Measurements from ENCODE around the gene AGBL1.
A peak's percentile ranks its signal among the peaks of the same experiment; 100 is the strongest.

AGBL1 gene

GRCh38 chr15:86213888-86214287, 134.2 kb downstream of the AGBL1 start:
- H3K9me3 Mint-ChIP-seq, result peaks cover 10% of the 10 kb centered on the region
- CTCF ChIA-PET, result no interaction called here
- no peak for DNase-seq
- no peaks in the 10 kb centered on the region for H3K36me3 Mint-ChIP-seq
- H3K4me1 Mint-ChIP-seq, result no peaks in the 10 kb centered on the region
- H3K27ac Mint-ChIP-seq, result no peak overlapping the region
- H3K27me3 Mint-ChIP-seq, result no peaks in the 10 kb centered on the region
- H3K4me3 Mint-ChIP-seq, result no peak overlapping the region

- Mint-ChIP-seq H3K27ac (no peak overlapping the region), H3K9me3 (peaks cover 10% of the 10 kb centered on the region), H3K36me3 (no peaks in the 10 kb centered on the region), H3K4me3 (no peak overlapping the region), H3K27me3 (peaks cover 4% of the 10 kb centered on the region), H3K4me1 (no peaks in the 10 kb centered on the region)
- CTCF ChIA-PET, result no interaction called here
- DNase-seq, result no peak
These were observed 141.4 kb downstream of the AGBL1 start for GRCh38 chr15:86221119-86221518.

GRCh38 chr15:86229306-86229705, 149.6 kb downstream of the AGBL1 start:
- Mint-ChIP-seq H3K27me3 (peaks cover 13% of the 10 kb centered on the region), H3K4me3 (no peak overlapping the region)
- CTCF ChIA-PET, result no interaction called here

GRCh38 chr15:86229936-86230335, 150.3 kb downstream of the AGBL1 start:
- H3K4me1 Mint-ChIP-seq, result no peaks in the 10 kb centered on the region
- peaks cover 10% of the 10 kb centered on the region for H3K27me3 Mint-ChIP-seq
- H3K4me3 Mint-ChIP-seq, result no peak overlapping the region
- DNase-seq, result no peak
- no peaks in the 10 kb centered on the region for H3K36me3 Mint-ChIP-seq
- CTCF ChIA-PET, result no interaction called here
- H3K9me3 Mint-ChIP-seq, result no peaks in the 10 kb centered on the region
- H3K27ac Mint-ChIP-seq, result no peak overlapping the region

More at GRCh38 chr15:86229306-86229705, 149.6 kb downstream of the AGBL1 start:
- no peak overlapping the region for H3K27ac Mint-ChIP-seq
- H3K36me3 Mint-ChIP-seq, result no peaks in the 10 kb centered on the region
- no peak for DNase-seq
- no peaks in the 10 kb centered on the region for H3K9me3 Mint-ChIP-seq
- H3K4me1 Mint-ChIP-seq, result no peaks in the 10 kb centered on the region

- peak; percentile 45 for DNase-seq
- Mint-ChIP-seq H3K4me1 (no peaks in the 10 kb centered on the region), H3K27ac (no peak overlapping the region), H3K9me3 (no peaks in the 10 kb centered on the region), H3K36me3 (no peaks in the 10 kb centered on the region), H3K27me3 (peaks cover 10% of the 10 kb centered on the region), H3K4me3 (no peak overlapping the region)
- CTCF ChIA-PET, result interaction anchor here (0.6 to 2.5 kb wide), 6 partner anchors 12 to 682 kb away, joined by 3 to 9 read pairs (median 4); no protein-coding TSS in a partner anchor
These were observed 152.4 kb downstream of the AGBL1 start for GRCh38 chr15:86231864-86232721.

- no peak overlapping the region for H3K4me3 Mint-ChIP-seq
- H3K36me3 Mint-ChIP-seq, result no peaks in the 10 kb centered on the region
- CTCF ChIA-PET, result interaction anchor here (0.6 kb wide), 1 partner anchor 238 kb away, joined by 3 read pairs; no protein-coding TSS in a partner anchor
- peaks cover 4% of the 10 kb centered on the region for H3K27me3 Mint-ChIP-seq
- H3K9me3 Mint-ChIP-seq, result no peaks in the 10 kb centered on the region
- H3K4me1 Mint-ChIP-seq, result no peaks in the 10 kb centered on the region
- no peak for DNase-seq
- no peak overlapping the region for H3K27ac Mint-ChIP-seq
These were observed 156.0 kb downstream of the AGBL1 start for GRCh38 chr15:86235667-86236066.

- no peak for DNase-seq
- Mint-ChIP-seq H3K4me3 (no peak overlapping the region), H3K9me3 (no peaks in the 10 kb centered on the region), H3K27ac (no peak overlapping the region), H3K27me3 (peaks cover 4% of the 10 kb centered on the region), H3K36me3 (no peaks in the 10 kb centered on the region), H3K4me1 (no peaks in the 10 kb centered on the region)
- CTCF ChIA-PET, result no interaction called here
These were observed 156.9 kb downstream of the AGBL1 start for GRCh38 chr15:86236356-86237110.

- Mint-ChIP-seq H3K27ac (no peak overlapping the region), H3K9me3 (no peaks in the 10 kb centered on the region), H3K4me1 (no peaks in the 10 kb centered on the region), H3K27me3 (peaks cover 4% of the 10 kb centered on the region), H3K4me3 (no peak overlapping the region), H3K36me3 (no peaks in the 10 kb centered on the region)
- CTCF ChIA-PET, result no interaction called here
- no peak for DNase-seq
These were observed 157.4 kb downstream of the AGBL1 start for GRCh38 chr15:86237111-86237500.

- no peaks in the 10 kb centered on the region for H3K36me3 Mint-ChIP-seq
- H3K27ac Mint-ChIP-seq, result no peak overlapping the region
- no peaks in the 10 kb centered on the region for H3K9me3 Mint-ChIP-seq
- H3K4me1 Mint-ChIP-seq, result no peaks in the 10 kb centered on the region
- H3K4me3 Mint-ChIP-seq, result no peak overlapping the region
- DNase-seq, result no peak
- H3K27me3 Mint-ChIP-seq, result no peaks in the 10 kb centered on the region
- CTCF ChIA-PET, result no interaction called here
These were observed 167.7 kb downstream of the AGBL1 start for GRCh38 chr15:86247249-86247955.

GRCh38 chr15:86255247-86255646, 175.6 kb downstream of the AGBL1 start:
- Mint-ChIP-seq H3K27ac (no peak overlapping the region), H3K4me1 (no peaks in the 10 kb centered on the region), H3K9me3 (no peaks in the 10 kb centered on the region), H3K27me3 (no peaks in the 10 kb centered on the region), H3K4me3 (no peak overlapping the region), H3K36me3 (no peaks in the 10 kb centered on the region)
- no peak for DNase-seq
- CTCF ChIA-PET, result no interaction called here

- Mint-ChIP-seq H3K4me3 (no peak overlapping the region), H3K27ac (no peak overlapping the region), H3K36me3 (no peaks in the 10 kb centered on the region), H3K9me3 (no peaks in the 10 kb centered on the region), H3K27me3 (no peaks in the 10 kb centered on the region), H3K4me1 (no peaks in the 10 kb centered on the region)
- CTCF ChIA-PET, result no interaction called here
- DNase-seq, result no peak
These were observed 177.0 kb downstream of the AGBL1 start for GRCh38 chr15:86256628-86257027.

GRCh38 chr15:86259589-86259988, 179.9 kb downstream of the AGBL1 start:
- DNase-seq, result no peak
- Mint-ChIP-seq H3K27ac (no peak overlapping the region), H3K27me3 (no peaks in the 10 kb centered on the region), H3K36me3 (no peaks in the 10 kb centered on the region), H3K9me3 (no peaks in the 10 kb centered on the region), H3K4me3 (no peak overlapping the region), H3K4me1 (no peaks in the 10 kb centered on the region)
- CTCF ChIA-PET, result no interaction called here

GRCh38 chr15:86263230-86263629, 183.6 kb downstream of the AGBL1 start:
- CTCF ChIA-PET, result no interaction called here
- H3K36me3 Mint-ChIP-seq, result no peaks in the 10 kb centered on the region
- H3K4me1 Mint-ChIP-seq, result no peaks in the 10 kb centered on the region
- DNase-seq, result no peak
- H3K4me3 Mint-ChIP-seq, result no peak overlapping the region
- H3K9me3 Mint-ChIP-seq, result no peaks in the 10 kb centered on the region
- no peak overlapping the region for H3K27ac Mint-ChIP-seq
- H3K27me3 Mint-ChIP-seq, result peaks cover 3% of the 10 kb centered on the region

- no peaks in the 10 kb centered on the region for H3K9me3 Mint-ChIP-seq
- H3K27ac Mint-ChIP-seq, result no peak overlapping the region
These were observed 187.3 kb downstream of the AGBL1 start for GRCh38 chr15:86266896-86267484.

More at GRCh38 chr15:86266896-86267484, 187.3 kb downstream of the AGBL1 start:
- DNase-seq, result no peak
- CTCF ChIA-PET, result no interaction called here
- H3K27me3 Mint-ChIP-seq, result peaks cover 3% of the 10 kb centered on the region
- no peaks in the 10 kb centered on the region for H3K36me3 Mint-ChIP-seq
- H3K4me3 Mint-ChIP-seq, result no peak overlapping the region
- no peaks in the 10 kb centered on the region for H3K4me1 Mint-ChIP-seq
